ENCODE measurements around the gene MICU2.

DNA sequence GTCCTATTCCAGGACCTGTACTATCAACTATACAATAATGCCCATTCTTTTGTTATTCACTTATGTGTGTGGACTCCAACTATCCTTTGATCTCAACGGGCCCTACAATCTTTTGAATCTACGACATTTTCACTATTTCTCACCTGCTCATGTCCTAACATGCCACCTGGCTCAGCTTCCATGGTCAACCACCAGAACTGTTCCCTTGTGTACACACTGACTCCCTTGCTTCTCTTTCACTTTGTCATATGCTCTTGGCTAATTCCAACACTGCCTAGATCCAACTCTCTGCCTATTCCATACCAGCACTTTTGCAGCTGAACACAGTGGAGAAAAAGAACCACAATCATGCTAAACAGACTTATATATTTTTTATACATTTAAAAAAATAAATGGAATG is 53.1 kb downstream of the MICU2 start:
- TF ChIP-seq, protein P1, sequence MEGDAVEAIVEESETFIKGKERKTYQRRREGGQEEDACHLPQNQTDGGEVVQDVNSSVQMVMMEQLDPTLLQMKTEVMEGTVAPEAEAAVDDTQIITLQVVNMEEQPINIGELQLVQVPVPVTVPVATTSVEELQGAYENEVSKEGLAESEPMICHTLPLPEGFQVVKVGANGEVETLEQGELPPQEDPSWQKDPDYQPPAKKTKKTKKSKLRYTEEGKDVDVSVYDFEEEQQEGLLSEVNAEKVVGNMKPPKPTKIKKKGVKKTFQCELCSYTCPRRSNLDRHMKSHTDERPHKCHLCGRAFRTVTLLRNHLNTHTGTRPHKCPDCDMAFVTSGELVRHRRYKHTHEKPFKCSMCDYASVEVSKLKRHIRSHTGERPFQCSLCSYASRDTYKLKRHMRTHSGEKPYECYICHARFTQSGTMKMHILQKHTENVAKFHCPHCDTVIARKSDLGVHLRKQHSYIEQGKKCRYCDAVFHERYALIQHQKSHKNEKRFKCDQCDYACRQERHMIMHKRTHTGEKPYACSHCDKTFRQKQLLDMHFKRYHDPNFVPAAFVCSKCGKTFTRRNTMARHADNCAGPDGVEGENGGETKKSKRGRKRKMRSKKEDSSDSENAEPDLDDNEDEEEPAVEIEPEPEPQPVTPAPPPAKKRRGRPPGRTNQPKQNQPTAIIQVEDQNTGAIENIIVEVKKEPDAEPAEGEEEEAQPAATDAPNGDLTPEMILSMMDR (IDR thresholded peaks at IDR 0.05) = no peak
- TF ChIP-seq POLR2A (IDR thresholded peaks at IDR 0.05) = no peak
